ENCODE data around the gene ADAR. TPM values are rescaled to one million over a fixed set of nuclear protein-coding genes. Genes with fewer than 3 reads are reported as not detected.
"Not testable (repeated sequence)": the region's sequence is repeated elsewhere in the genome, so short reads cannot be mapped to it uniquely, and the experiment has no call there.

Gene ADAR, protein sequence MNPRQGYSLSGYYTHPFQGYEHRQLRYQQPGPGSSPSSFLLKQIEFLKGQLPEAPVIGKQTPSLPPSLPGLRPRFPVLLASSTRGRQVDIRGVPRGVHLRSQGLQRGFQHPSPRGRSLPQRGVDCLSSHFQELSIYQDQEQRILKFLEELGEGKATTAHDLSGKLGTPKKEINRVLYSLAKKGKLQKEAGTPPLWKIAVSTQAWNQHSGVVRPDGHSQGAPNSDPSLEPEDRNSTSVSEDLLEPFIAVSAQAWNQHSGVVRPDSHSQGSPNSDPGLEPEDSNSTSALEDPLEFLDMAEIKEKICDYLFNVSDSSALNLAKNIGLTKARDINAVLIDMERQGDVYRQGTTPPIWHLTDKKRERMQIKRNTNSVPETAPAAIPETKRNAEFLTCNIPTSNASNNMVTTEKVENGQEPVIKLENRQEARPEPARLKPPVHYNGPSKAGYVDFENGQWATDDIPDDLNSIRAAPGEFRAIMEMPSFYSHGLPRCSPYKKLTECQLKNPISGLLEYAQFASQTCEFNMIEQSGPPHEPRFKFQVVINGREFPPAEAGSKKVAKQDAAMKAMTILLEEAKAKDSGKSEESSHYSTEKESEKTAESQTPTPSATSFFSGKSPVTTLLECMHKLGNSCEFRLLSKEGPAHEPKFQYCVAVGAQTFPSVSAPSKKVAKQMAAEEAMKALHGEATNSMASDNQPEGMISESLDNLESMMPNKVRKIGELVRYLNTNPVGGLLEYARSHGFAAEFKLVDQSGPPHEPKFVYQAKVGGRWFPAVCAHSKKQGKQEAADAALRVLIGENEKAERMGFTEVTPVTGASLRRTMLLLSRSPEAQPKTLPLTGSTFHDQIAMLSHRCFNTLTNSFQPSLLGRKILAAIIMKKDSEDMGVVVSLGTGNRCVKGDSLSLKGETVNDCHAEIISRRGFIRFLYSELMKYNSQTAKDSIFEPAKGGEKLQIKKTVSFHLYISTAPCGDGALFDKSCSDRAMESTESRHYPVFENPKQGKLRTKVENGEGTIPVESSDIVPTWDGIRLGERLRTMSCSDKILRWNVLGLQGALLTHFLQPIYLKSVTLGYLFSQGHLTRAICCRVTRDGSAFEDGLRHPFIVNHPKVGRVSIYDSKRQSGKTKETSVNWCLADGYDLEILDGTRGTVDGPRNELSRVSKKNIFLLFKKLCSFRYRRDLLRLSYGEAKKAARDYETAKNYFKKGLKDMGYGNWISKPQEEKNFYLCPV
- 100 to 1,000 TPM; 377 to 398 TPM for total RNA-seq

DNA sequence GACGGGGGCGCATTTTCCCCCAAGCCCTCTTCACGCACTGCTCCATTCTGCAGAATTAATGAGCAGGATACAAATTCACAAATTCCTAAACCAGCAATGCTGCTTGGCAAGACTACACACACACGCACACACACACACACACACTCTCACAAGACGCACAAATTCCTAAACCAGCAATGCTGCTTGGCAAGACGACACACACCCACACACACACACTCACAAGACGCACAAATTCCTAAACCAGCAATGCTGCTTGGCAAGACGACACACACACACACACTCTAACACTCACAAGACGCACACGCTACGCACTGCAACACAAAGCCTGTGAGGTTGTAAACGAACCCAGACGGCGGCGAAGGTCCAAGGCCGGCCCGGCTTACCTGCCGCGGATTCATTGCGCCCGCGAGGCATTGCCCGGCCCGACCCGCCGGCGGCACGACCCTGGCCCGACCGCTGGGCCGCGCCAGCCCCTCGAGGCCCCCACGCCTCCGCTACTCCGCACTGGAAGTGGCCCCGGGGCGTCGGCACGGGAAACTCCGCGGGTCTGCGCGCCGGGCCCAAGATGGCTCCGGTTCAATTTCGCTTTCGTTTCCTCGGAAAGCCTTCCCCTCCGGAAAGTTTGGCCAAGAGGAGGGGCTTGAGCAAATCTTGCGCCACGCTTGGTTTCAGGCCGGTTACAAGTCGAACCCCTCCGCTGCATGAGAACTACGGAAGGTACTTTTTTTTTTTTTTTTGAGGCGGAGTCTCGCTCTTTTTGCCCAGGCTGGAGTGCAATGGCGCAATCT is at the start of gene ADAR:
ADAR (minus strand) TSS at position 578 of the 788 bp plus-strand sequence; CDS start at position 398, 180 bp downstream.
- POLR2A ChIA-PET: interaction anchor here (0.7 to 3.8 kb wide), 19 partner anchors 9 to 415 kb away, joined by 3 to 51 read pairs (median 6); partner anchors contain the start of genes CKS1B, FLAD1 and PMVK
- Mint-ChIP-seq H3K27me3 (no peaks in the 10 kb centered on the region), H3K27ac (peak within 1 kb of the TSS; percentile 98), H3K4me1 (peaks cover 69% of the 10 kb centered on the region), H3K4me3 (peak within 1 kb of the TSS; percentile 94), H3K9me3 (no peaks in the 10 kb centered on the region), H3K36me3 (ENCODE audit: low read depth) (peaks cover 43% of the 10 kb centered on the region)
- DNase-seq: peak; percentile 95
- CTCF ChIA-PET: interaction anchor here (0.6 to 2.7 kb wide), 3 partner anchors 48 to 410 kb away, joined by 3 to 13 read pairs (median 3); no protein-coding TSS in a partner anchor

DNA sequence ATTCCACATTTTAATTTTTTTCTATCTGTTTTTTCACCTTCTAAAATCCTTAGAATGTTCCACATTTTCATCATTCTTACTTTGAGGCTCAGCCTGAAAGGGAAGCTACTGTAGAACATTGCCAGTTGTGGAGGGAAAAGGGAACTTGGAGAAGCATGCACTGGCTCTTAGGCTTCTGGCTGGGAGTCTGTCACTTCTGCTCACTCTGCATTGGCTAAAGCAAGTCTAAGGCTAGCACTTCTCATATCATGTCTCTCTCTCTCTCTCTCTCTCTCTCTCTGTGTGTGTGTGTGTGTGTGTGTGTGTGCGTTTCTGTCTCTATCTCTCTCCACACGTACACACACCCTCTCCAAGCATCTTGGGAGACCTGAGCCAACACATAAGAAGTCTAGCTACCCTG is 49.6 kb upstream of the ADAR start:
- no peaks in the 10 kb centered on the region for H3K9me3 Mint-ChIP-seq
- no peak overlapping the region for H3K4me3 Mint-ChIP-seq
- POLR2A ChIA-PET: no interaction called here
- H3K4me1 Mint-ChIP-seq: no peaks in the 10 kb centered on the region
- CTCF ChIA-PET: interaction anchor here (0.7 to 1.0 kb wide), 2 partner anchors 185 to 222 kb away, joined by 3 to 4 read pairs; no protein-coding TSS in a partner anchor
- peaks cover 73% of the 10 kb centered on the region for H3K27me3 Mint-ChIP-seq
- no peak for DNase-seq
- no peak overlapping the region for H3K27ac Mint-ChIP-seq
- no peaks in the 10 kb centered on the region for H3K36me3 Mint-ChIP-seq (ENCODE audit: low read depth)

DNA sequence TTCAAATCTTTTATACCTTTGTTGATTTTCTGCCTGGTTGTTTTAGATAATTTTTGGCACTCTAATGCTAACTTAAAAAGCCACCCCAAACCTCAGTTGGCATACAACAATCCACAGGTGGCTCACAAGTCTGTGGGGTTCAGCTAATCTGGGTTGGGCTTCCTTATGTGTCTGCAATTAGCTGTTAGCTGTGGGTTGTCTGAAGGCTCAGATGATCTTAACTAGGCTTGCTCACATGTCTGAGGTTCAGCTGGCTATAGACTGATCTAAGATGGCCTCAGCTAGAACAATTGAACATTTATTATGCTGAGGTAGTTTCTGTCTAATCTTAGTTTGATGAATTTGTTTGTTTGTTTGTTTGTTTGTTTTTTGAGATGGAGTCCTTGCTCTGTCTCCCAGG is 44.9 kb upstream of the ADAR start:
- no peak overlapping the region for H3K4me3 Mint-ChIP-seq
- peaks cover 50% of the 10 kb centered on the region for H3K27me3 Mint-ChIP-seq
- no peak overlapping the region for H3K27ac Mint-ChIP-seq
- no peaks in the 10 kb centered on the region for H3K9me3 Mint-ChIP-seq
- ChIA-PET POLR2A (no interaction called here), CTCF (interaction anchor here (0.6 to 1.0 kb wide), 2 partner anchors 16 to 409 kb away, joined by 3 read pairs; no protein-coding TSS in a partner anchor)
- no peak for DNase-seq
- no peaks in the 10 kb centered on the region for H3K36me3 Mint-ChIP-seq (ENCODE audit: low read depth)
- H3K4me1 Mint-ChIP-seq: no peaks in the 10 kb centered on the region

DNA sequence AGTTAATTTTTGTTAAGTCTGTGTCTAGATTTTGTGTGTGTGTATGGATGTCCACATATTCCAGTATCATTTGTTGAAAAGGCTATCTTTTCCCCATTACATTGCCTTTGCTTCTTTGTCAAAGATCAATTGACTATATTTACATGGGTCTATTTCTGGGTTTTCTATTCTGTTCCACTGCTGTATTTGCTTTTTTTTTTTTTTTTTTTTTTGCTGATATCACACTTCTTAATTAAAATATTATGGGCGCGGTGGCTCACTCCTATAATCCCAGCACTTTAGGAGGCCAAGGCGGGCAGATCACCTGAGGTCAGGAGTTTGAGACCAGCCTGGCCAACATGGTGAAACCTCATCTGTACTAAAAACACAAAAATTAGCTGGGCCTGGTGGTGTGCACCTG is 36.7 kb upstream of the ADAR start:
- DNase-seq; H3K4me3 Mint-ChIP-seq; H3K4me1 Mint-ChIP-seq; H3K36me3 Mint-ChIP-seq (ENCODE audit: low read depth); H3K27ac Mint-ChIP-seq; H3K9me3 Mint-ChIP-seq; POLR2A ChIA-PET: not testable (repeated sequence)
- CTCF ChIA-PET: interaction anchor here (0.7 kb wide), 1 partner anchor 85 kb away, joined by 4 read pairs; no protein-coding TSS in a partner anchor
- peaks cover 16% of the 10 kb centered on the region for H3K27me3 Mint-ChIP-seq

DNA sequence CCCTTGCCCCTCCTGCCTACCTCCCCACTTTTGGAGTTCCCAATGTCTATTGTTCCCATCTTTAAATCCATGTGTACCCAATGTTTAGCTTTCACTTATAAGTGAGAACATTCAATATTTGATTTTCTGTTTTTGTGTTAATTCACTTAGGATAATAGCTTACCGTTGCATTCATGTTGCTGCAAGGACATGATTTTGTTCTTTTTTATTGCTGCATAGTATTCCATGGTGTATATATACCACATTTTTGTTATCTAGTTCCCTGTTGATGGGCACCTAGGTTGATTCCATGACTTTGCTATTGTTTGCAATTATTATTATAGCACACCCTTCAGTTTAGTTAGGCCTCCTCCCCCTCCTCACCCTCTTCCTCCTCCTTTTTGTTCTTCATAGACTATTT is 33.5 kb upstream of the ADAR start:
- H3K4me1 Mint-ChIP-seq: no peaks in the 10 kb centered on the region
- ChIA-PET POLR2A (no interaction called here), CTCF (no interaction called here)
- peaks cover 31% of the 10 kb centered on the region for H3K27me3 Mint-ChIP-seq
- peaks cover 4% of the 10 kb centered on the region for H3K9me3 Mint-ChIP-seq
- DNase-seq: no peak
- peaks cover 4% of the 10 kb centered on the region for H3K36me3 Mint-ChIP-seq (ENCODE audit: low read depth)
- no peak overlapping the region for H3K27ac Mint-ChIP-seq
- no peak overlapping the region for H3K4me3 Mint-ChIP-seq

DNA sequence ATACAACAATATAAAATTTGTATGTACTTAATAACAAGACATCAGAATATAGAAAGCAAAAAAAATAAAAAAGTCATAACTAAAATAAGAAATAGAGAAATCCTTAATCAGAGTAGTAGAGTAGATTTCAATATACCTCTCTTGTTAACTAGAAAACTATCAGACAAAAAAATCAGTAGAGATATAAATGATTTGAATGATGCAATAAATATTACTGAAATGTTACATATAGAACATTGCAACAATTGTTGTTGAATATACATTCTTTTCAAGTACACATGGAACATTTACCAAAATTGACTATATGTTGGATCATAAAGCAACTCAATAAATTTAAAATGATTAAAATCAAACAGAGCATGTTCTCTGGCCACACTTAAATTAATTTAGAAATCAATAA is 31.9 kb upstream of the ADAR start:
- H3K27ac Mint-ChIP-seq: no peak overlapping the region
- H3K4me1 Mint-ChIP-seq: no peaks in the 10 kb centered on the region
- CTCF ChIA-PET: no interaction called here
- POLR2A ChIA-PET: no interaction called here
- DNase-seq: no peak
- H3K27me3 Mint-ChIP-seq: peaks cover 47% of the 10 kb centered on the region
- peaks cover 4% of the 10 kb centered on the region for H3K36me3 Mint-ChIP-seq (ENCODE audit: low read depth)
- H3K4me3 Mint-ChIP-seq: no peak overlapping the region
- H3K9me3 Mint-ChIP-seq: peaks cover 4% of the 10 kb centered on the region

DNA sequence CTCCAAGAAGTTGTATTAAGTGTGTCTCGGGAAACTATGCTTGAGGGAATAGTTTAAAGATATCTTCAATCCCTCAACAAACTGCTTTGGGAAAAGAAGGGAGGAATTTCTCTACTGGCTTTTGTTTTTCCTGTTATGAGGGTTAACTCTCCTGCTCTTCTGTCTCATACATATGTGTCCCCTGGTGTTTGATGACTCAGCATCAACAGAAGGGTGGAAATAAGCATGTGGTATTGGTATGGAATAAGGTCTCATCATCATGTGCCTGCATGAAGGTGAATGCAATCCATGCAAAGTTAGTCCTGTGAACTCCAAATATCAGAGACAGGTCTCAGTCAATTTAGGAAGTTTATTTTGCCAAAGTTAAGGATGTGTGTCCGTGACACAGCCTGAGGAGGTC is 27.2 kb upstream of the ADAR start:
- no peak overlapping the region for H3K4me3 Mint-ChIP-seq
- H3K9me3 Mint-ChIP-seq: peaks cover 4% of the 10 kb centered on the region
- ChIA-PET CTCF (no interaction called here), POLR2A (no interaction called here)
- H3K27ac Mint-ChIP-seq: no peak overlapping the region
- peaks cover 56% of the 10 kb centered on the region for H3K27me3 Mint-ChIP-seq
- no peaks in the 10 kb centered on the region for H3K4me1 Mint-ChIP-seq
- H3K36me3 Mint-ChIP-seq (ENCODE audit: low read depth): peaks cover 4% of the 10 kb centered on the region
- DNase-seq: no peak

DNA sequence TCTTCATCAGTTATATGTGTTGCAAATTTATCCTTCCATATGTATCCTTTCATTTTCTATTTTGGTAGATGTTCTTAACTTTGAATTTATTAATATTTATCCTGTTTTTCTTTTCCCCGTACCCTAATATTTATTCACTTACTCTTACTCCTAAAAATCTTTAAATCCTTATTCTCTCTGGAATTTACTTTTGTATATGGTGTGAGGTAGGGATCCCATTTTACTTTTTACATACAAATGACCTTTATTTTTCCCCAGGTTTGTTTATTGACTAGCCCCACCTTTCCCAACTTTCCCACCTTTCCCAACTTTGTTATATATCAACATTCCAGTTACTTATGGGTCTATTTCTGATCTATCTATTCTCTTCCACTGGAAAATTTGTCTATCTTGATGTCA is 21.7 kb upstream of the ADAR start:
- ChIA-PET POLR2A (interaction anchor here (1.2 to 4.5 kb wide), 2 partner anchors 20 to 243 kb away, joined by 3 to 51 read pairs; partner anchors contain the start of gene ADAR), CTCF (no interaction called here)
- Mint-ChIP-seq H3K4me1 (peaks cover 27% of the 10 kb centered on the region), H3K27ac (no peak overlapping the region), H3K36me3 (ENCODE audit: low read depth) (no peaks in the 10 kb centered on the region), H3K4me3 (no peak overlapping the region), H3K27me3 (peaks cover 21% of the 10 kb centered on the region), H3K9me3 (peaks cover 5% of the 10 kb centered on the region)
- DNase-seq: no peak

DNA sequence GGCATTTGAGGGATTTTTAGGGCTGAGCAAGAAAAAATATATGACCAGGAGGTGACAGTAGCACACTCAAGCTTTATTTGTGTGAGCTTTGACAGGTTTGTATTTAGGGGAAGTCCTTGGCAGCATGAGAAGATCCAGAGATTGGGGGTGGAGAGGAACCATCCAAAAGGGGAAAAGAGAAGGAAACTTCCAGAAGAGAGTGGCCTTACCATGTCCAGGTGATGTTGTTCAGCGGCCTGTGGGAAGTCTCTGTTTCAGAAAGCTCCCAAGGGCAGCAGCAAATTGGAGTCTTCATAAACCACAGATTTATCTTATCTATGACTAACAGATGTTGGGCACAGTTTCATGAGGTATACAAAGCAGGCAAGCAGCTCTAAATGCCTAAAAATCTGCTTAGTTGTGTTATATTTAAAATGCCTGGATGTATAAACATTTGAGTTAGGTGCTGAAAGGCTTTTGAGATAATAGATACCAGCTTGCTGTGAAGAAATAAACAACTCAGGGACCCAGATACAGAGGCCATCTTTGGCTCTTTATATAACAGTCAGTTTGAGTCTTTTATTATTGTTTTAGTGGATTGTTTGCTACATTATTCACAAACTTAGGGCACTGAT is 21.2 kb upstream of the ADAR start:
- peaks cover 5% of the 10 kb centered on the region for H3K9me3 Mint-ChIP-seq
- peaks cover 29% of the 10 kb centered on the region for H3K4me1 Mint-ChIP-seq
- H3K27me3 Mint-ChIP-seq: peaks cover 21% of the 10 kb centered on the region
- peaks cover under 1% of the 10 kb centered on the region for H3K36me3 Mint-ChIP-seq (ENCODE audit: low read depth)
- POLR2A ChIA-PET: interaction anchor here (1.2 to 4.5 kb wide), 4 partner anchors 19 to 544 kb away, joined by 3 to 51 read pairs (median 6); partner anchors contain the start of genes ADAR, KRTCAP2 and TRIM46
- CTCF ChIA-PET: interaction anchor here (0.9 to 1.1 kb wide), 2 partner anchors 18 to 315 kb away, joined by 3 read pairs; no protein-coding TSS in a partner anchor
- H3K27ac Mint-ChIP-seq: peak overlapping the region; percentile 48
- DNase-seq: no peak
- H3K4me3 Mint-ChIP-seq: no peak overlapping the region

DNA sequence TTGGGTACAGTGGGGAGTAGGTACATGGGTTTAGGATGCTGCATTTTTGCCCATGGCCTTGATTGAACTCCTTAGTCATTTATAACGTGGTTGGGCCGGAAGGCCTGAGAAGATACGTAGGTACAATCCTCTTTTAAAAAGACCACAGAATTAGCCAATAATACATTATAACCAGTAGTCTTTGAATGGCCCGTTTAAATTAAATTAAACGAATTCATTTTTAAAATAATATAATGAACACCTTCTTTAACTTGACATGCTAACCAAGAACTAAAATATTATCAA is 20.1 kb upstream of the ADAR start:
- Mint-ChIP-seq H3K4me1 (peaks cover 34% of the 10 kb centered on the region), H3K9me3 (peaks cover 5% of the 10 kb centered on the region), H3K4me3 (peak overlapping the region; percentile 99), H3K27ac (peak overlapping the region; percentile 94), H3K36me3 (ENCODE audit: low read depth) (peaks cover 6% of the 10 kb centered on the region), H3K27me3 (peaks cover 17% of the 10 kb centered on the region)
- ChIA-PET POLR2A (interaction anchor here (1.2 to 4.5 kb wide), 4 partner anchors 18 to 546 kb away, joined by 3 to 51 read pairs (median 10); partner anchors contain the start of genes ADAR, KRTCAP2, PMVK and TRIM46), CTCF (interaction anchor here (0.9 to 1.1 kb wide), 2 partner anchors 17 to 316 kb away, joined by 3 read pairs; no protein-coding TSS in a partner anchor)
- no peak for DNase-seq

DNA sequence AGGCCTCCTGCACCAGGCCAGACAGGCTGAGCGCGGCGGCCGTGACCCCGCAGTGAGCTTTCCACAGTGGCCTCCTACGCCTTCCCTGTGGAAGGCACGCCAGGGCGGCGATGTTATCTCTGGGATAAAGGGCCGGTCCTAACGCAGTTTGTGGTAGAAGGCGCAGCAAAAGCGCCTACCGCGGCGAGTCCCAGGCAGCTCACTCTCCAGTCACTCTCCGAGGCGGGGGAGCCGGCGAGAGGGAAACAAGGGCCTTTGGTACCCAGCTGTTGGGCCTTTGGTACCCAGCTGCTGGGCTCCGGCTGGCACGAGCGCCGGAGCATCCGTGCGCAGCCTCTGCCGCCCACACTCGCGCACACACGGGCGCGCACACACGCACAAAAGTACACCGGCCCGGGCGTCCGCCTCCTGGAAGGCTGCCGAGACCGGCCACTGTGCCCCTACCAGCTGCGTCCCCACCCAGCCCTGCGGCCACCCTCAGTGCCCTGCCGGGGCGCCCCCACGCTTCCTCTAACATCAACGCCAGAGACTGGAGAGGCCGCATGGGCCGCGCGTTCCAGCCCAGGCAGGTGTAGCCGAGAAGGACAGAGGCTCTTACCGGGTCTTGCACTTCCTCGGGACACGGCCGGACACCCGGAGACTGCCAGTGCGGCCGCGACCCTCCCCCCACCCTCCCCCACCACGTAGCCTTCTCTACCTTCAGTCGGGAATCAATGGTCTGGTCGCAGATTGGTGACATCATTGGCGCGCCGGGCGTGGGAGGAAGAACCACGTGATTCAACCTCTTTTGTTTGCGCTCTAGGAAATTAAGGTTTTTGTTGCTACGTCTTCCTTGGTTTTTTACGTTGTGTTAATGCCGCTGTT is 19.5 kb upstream of the ADAR start:
- peak overlapping the region; percentile 94 for H3K27ac Mint-ChIP-seq
- peaks cover 17% of the 10 kb centered on the region for H3K27me3 Mint-ChIP-seq
- H3K4me3 Mint-ChIP-seq: peak overlapping the region; percentile 99
- ChIA-PET CTCF (interaction anchor here (0.9 to 1.5 kb wide), 3 partner anchors 22 to 132 kb away, joined by 3 to 5 read pairs (median 3); no protein-coding TSS in a partner anchor), POLR2A (interaction anchor here (0.7 to 4.5 kb wide), 12 partner anchors 9 to 1229 kb away, joined by 3 to 51 read pairs (median 4); partner anchors contain the start of genes ADAR, KRTCAP2, PMVK and TRIM46)
- H3K4me1 Mint-ChIP-seq: peaks cover 40% of the 10 kb centered on the region
- DNase-seq: peak; percentile 91
- H3K36me3 Mint-ChIP-seq (ENCODE audit: low read depth): peaks cover 6% of the 10 kb centered on the region
- H3K9me3 Mint-ChIP-seq: peaks cover 5% of the 10 kb centered on the region
